HG02610 (cell line): ENCODE measurements around the gene FIS1.
A peak's percentile ranks its signal among the peaks of the same experiment; 100 is the strongest.
"Not testable (repeated sequence)": the region's sequence is repeated elsewhere in the genome, so short reads cannot be mapped to it uniquely, and the experiment has no call there.

ENCODE experiments used
- ATAC-seq: cut with Tn5 transposase; IDR thresholded peaks from one replicate; pipeline ENCODE4 v1.9.1; 2021; ENCODE audit warnings: mild to moderate bottlenecking, moderate library complexity; ENCODE audit not compliant: unreplicated experiment

The FIS1 gene

GRCh38 chr7:101244375-101245146, at the start of gene FIS1:
FIS1 (minus strand) TSS chr7:101245081; CDS start chr7:101245004, 77 bp downstream.
- peak; percentile 91 for ATAC-seq

- no peak for ATAC-seq
Observed at GRCh38 chr7:101294039-101294831, 49.4 kb upstream of the FIS1 start.

GRCh38 chr7:101293069-101294021, 48.5 kb upstream of the FIS1 start:
- not testable (repeated sequence) for ATAC-seq

- not testable (repeated sequence) for ATAC-seq
Observed at GRCh38 chr7:101292566-101292965, 47.7 kb upstream of the FIS1 start.

- ATAC-seq: not testable (repeated sequence)
Observed at GRCh38 chr7:101290186-101291037, 45.5 kb upstream of the FIS1 start.

GRCh38 chr7:101289687-101290086, 44.8 kb upstream of the FIS1 start:
- ATAC-seq: not testable (repeated sequence)

GRCh38 chr7:101288439-101288838, 43.6 kb upstream of the FIS1 start:
- no peak for ATAC-seq

GRCh38 chr7:101287032-101287431, 42.2 kb upstream of the FIS1 start:
- no peak for ATAC-seq

GRCh38 chr7:101285880-101286279, 41.0 kb upstream of the FIS1 start:
- not testable (repeated sequence) for ATAC-seq

- no peak for ATAC-seq
Observed at GRCh38 chr7:101285171-101285570, 40.3 kb upstream of the FIS1 start.

GRCh38 chr7:101280912-101281311, 36.0 kb upstream of the FIS1 start:
- not testable (repeated sequence) for ATAC-seq

GRCh38 chr7:101278461-101279292, 33.8 kb upstream of the FIS1 start:
- ATAC-seq: no peak

- ATAC-seq: no peak
Observed at GRCh38 chr7:101277155-101277554, 32.3 kb upstream of the FIS1 start.

GRCh38 chr7:101273206-101273605, 28.3 kb upstream of the FIS1 start:
- no peak for ATAC-seq

GRCh38 chr7:101271021-101271420, 26.1 kb upstream of the FIS1 start:
- no peak for ATAC-seq

- no peak for ATAC-seq
Observed at GRCh38 chr7:101269664-101270063, 24.8 kb upstream of the FIS1 start.

- no peak for ATAC-seq
Observed at GRCh38 chr7:101265622-101266516, 21.0 kb upstream of the FIS1 start.

- not testable (repeated sequence) for ATAC-seq
Observed at GRCh38 chr7:101264102-101264706, 19.3 kb upstream of the FIS1 start.
